K562 (cell line): Measurements from ENCODE around the gene HSPA4L. TPM values are rescaled to one million over a fixed set of nuclear protein-coding genes. Genes with fewer than 3 reads are reported as not detected.

ENCODE experiments used
- ARID1B ChIP-seq: fragments of 450-650 bp; IDR thresholded peaks from 2 replicates; pipeline ENCODE4 v1.6.1; 2016; ENCODE audit warnings: antibody characterized with exemption, mild to moderate bottlenecking, inconsistent platforms
- CREB3 ChIP-seq: fragments of 450-650 bp; conservative IDR thresholded peaks from 2 replicates; pipeline ENCODE4 v1.6.1; 2016; ENCODE audit warnings: missing genetic modification characterization, low read depth, mild to moderate bottlenecking, missing compliant biosample characterization, moderate library complexity
- DEAF1 ChIP-seq: fragments of 450-650 bp; formaldehyde crosslinking; IDR thresholded peaks from 2 replicates; pipeline ENCODE4 v1.4.0; 2020; ENCODE audit warnings: mild to moderate bottlenecking, moderate library complexity
- JUND ChIP-seq, 2 experiments: IDR thresholded peaks; 2 replicates in 1 of 2; 3 replicates in 1 of 2; pipeline ENCODE4 v1.6.1; 2011; ENCODE audit warnings: borderline replicate concordance in 2 of 2, low read depth in 2 of 2, low read length in 2 of 2, improper control_type of control experiment in 1 of 2, missing biosample characterization in 1 of 2, missing genetic modification characterization in 1 of 2, missing genetic modification reagents in 1 of 2
- PYGO2 ChIP-seq: fragments of 450-650 bp; IDR thresholded peaks from 2 replicates; pipeline ENCODE4 v1.6.1; 2016; ENCODE audit warnings: mild to moderate bottlenecking, missing genetic modification characterization, moderate library complexity, missing compliant biosample characterization
- TSC22D4 ChIP-seq: fragments of 450-650 bp; IDR thresholded peaks from 2 replicates; pipeline ENCODE4 v1.6.1; 2016; ENCODE audit warnings: missing genetic modification characterization, missing biosample characterization, control low read depth
- ZNF165 ChIP-seq: fragments of 250-450 bp; sonication (Bioruptor Pico); IDR thresholded peaks from 2 replicates; pipeline ENCODE4 v1.4.0; 2020; ENCODE audit warnings: borderline replicate concordance
- ZNF224 ChIP-seq: sonication (generic); formaldehyde crosslinking; IDR thresholded peaks from 2 replicates; pipeline ENCODE4 v1.8.0; 2022; ENCODE audit warnings: mild to moderate bottlenecking, missing genetic modification reagents
- ZNF551 ChIP-seq: fragments of 250-450 bp; sonication (Bioruptor Pico); IDR thresholded peaks from 2 replicates; pipeline ENCODE4 v1.5.0; 2021; ENCODE audit warnings: mild to moderate bottlenecking, moderate library complexity
- ZSCAN29 ChIP-seq: fragments of 450-650 bp; IDR thresholded peaks from 2 replicates; pipeline ENCODE4 v1.6.1; 2017
- polyA plus RNA-seq, 8 experiments: library from polyadenylated mRNA; depleted of rRNA in 4 of 8; stranded (reverse) in 5 of 8; unstranded in 3 of 8; fragments of >200 nt; fragmentation: Nextera tagmentation in 2 of 8; fragmentation: Illumina TruSeq in 1 of 8; extraction: Ambion mirVana in 2 of 8; extraction: Trizol in 1 of 8; gene quantifications; 2 replicates each; pipeline versions ENCODE4 v1.2.1 to v1.2.3, GENCODE V29; 2011 to 2014; ENCODE audit warnings: inconsistent platforms in 1 of 8, missing spikeins in 1 of 8
- total RNA-seq, 7 experiments: library from RNA; depleted of rRNA in 6 of 7; stranded (reverse); fragments of >200 nt in 6 of 7; fragmentation: Illumina TruSeq in 2 of 7; extraction: Trizol in 2 of 7; gene quantifications; 2 replicates each; pipeline versions ENCODE4 v1.2.1 to v1.2.3, GENCODE V29; 2011 to 2021; ENCODE audit warnings: low replicate concordance in 1 of 7
- TF ChIP-seq, protein P1 (sequence below): fragments of 250-450 bp; sonication (Bioruptor Pico); IDR thresholded peaks from 2 replicates; pipeline ENCODE4 v1.4.0; 2020
- TF ChIP-seq, protein P2 (sequence below): fragments of 250-450 bp; sonication (Bioruptor Pico); IDR thresholded peaks from 2 replicates; pipeline ENCODE4 v1.4.0; 2020; ENCODE audit warnings: mild to moderate bottlenecking
- TF ChIP-seq, protein P3 (sequence below): fragments of 250-450 bp; sonication (Bioruptor Pico); IDR thresholded peaks from 2 replicates; pipeline ENCODE4 v1.4.0; 2020; ENCODE audit warnings: mild to moderate bottlenecking, moderate library complexity
- TF ChIP-seq, protein P4 (sequence below): sonication (generic); formaldehyde crosslinking; IDR thresholded peaks from 2 replicates; pipeline ENCODE4 v1.8.0; 2022; ENCODE audit warnings: missing genetic modification reagents, mild to moderate bottlenecking, moderate library complexity, borderline replicate concordance
- TF ChIP-seq, protein P5 (sequence below), 2 experiments: IDR thresholded peaks; 2 replicates each; pipeline ENCODE4 v1.6.1; 2012; ENCODE audit warnings: improper control_type of control experiment in 2 of 2, low read depth in 2 of 2, low read length in 2 of 2, borderline replicate concordance in 1 of 2

The HSPA4L gene
- total and polyA plus RNA-seq, 9 of the 15 experiments (the other 6 are each of a cell fraction or from before 2014, with no cell fraction given), result 12.3 to 37.0 (median 21.7) TPM

- TF ChIP-seq DEAF1 (CRISPR knock-in tag) (no peak), ZNF224 (CRISPR knock-in tag) (no peak), PYGO2 (no peak), ARID1B (no peak), ZNF165 (CRISPR knock-in tag) (no peak), JUND (IDR thresholded peaks at IDR 0.05; ENCODE audit: borderline replicate concordance, low read depth, low read length) (peak; percentile 61), JUND (tag; IDR thresholded peaks at IDR 0.05; ENCODE audit: borderline replicate concordance, low read depth, low read length) (0 out of 3 replicates have a peak, but pooled peaks have one; percentile 29), ZSCAN29 (no peak), TSC22D4 (tag) (no peak), ZNF551 (CRISPR knock-in tag) (no peak), CREB3 (no peak)
- TF ChIP-seq, protein P1, sequence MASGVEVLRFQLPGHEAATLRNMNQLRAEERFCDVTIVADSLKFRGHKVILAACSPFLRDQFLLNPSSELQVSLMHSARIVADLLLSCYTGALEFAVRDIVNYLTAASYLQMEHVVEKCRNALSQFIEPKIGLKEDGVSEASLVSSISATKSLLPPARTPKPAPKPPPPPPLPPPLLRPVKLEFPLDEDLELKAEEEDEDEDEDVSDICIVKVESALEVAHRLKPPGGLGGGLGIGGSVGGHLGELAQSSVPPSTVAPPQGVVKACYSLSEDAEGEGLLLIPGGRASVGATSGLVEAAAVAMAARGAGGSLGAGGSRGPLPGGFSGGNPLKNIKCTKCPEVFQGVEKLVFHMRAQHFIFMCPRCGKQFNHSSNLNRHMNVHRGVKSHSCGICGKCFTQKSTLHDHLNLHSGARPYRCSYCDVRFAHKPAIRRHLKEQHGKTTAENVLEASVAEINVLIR (CRISPR knock-in tag), result peak; percentile 83
- TF ChIP-seq, protein P2, sequence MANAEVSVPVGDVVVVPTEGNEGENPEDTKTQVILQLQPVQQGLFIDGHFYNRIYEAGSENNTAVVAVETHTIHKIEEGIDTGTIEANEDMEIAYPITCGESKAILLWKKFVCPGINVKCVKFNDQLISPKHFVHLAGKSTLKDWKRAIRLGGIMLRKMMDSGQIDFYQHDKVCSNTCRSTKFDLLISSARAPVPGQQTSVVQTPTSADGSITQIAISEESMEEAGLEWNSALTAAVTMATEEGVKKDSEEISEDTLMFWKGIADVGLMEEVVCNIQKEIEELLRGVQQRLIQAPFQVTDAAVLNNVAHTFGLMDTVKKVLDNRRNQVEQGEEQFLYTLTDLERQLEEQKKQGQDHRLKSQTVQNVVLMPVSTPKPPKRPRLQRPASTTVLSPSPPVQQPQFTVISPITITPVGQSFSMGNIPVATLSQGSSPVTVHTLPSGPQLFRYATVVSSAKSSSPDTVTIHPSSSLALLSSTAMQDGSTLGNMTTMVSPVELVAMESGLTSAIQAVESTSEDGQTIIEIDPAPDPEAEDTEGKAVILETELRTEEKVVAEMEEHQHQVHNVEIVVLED (CRISPR knock-in tag), result no peak; the same call in 1 of the 2 replicates
- TF ChIP-seq, protein P3, sequence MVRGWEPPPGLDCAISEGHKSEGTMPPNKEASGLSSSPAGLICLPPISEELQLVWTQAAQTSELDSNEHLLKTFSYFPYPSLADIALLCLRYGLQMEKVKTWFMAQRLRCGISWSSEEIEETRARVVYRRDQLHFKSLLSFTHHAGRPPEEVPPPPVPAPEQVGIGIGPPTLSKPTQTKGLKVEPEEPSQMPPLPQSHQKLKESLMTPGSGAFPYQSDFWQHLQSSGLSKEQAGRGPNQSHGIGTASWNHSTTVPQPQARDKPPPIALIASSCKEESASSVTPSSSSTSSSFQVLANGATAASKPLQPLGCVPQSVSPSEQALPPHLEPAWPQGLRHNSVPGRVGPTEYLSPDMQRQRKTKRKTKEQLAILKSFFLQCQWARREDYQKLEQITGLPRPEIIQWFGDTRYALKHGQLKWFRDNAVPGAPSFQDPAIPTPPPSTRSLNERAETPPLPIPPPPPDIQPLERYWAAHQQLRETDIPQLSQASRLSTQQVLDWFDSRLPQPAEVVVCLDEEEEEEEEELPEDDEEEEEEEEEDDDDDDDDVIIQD, result no peak
- TF ChIP-seq, protein P4, sequence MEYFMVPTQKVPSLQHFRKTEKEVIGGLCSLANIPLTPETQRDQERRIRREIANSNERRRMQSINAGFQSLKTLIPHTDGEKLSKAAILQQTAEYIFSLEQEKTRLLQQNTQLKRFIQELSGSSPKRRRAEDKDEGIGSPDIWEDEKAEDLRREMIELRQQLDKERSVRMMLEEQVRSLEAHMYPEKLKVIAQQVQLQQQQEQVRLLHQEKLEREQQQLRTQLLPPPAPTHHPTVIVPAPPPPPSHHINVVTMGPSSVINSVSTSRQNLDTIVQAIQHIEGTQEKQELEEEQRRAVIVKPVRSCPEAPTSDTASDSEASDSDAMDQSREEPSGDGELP (CRISPR knock-in tag), result peak; percentile 70
- TF ChIP-seq, protein P5, sequence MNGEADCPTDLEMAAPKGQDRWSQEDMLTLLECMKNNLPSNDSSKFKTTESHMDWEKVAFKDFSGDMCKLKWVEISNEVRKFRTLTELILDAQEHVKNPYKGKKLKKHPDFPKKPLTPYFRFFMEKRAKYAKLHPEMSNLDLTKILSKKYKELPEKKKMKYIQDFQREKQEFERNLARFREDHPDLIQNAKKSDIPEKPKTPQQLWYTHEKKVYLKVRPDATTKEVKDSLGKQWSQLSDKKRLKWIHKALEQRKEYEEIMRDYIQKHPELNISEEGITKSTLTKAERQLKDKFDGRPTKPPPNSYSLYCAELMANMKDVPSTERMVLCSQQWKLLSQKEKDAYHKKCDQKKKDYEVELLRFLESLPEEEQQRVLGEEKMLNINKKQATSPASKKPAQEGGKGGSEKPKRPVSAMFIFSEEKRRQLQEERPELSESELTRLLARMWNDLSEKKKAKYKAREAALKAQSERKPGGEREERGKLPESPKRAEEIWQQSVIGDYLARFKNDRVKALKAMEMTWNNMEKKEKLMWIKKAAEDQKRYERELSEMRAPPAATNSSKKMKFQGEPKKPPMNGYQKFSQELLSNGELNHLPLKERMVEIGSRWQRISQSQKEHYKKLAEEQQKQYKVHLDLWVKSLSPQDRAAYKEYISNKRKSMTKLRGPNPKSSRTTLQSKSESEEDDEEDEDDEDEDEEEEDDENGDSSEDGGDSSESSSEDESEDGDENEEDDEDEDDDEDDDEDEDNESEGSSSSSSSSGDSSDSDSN (IDR thresholded peaks at IDR 0.05; ENCODE audit: borderline replicate concordance in 1 of 2, low read depth in 2 of 2, low read length in 2 of 2), result peak in 1 of 2 experiments; percentile 91; a peak in 2 of 4 replicates
Measured at GRCh38 chr4:127880763-127881562, 98.8 kb downstream of the HSPA4L start, which contains the start of gene PLK4 (continued).
